GM23338 (cell line): Measurements from ENCODE around the gene PCDHA10. TPM values are rescaled to one million over a fixed set of nuclear protein-coding genes. Genes with fewer than 3 reads are reported as not detected.

Experiments
- ATAC-seq: fragments of 200-7000 bp; cut with Tn5 transposase; 3 replicates; pipeline ENCODE4 v1.9.1; 2020
- DNase-seq: peaks from one replicate; pipeline ENCODE4 v3.0.0-alpha.2; 2015; ENCODE audit warnings: low spot score
- H2AFZ ChIP-seq: fragments of 200-600 bp; sonication (generic); 2 replicates; pipeline ENCODE4 v1.8.0; 2016; ENCODE audit warnings: antibody characterized with exemption, mild to moderate bottlenecking, moderate library complexity
- H3F3A ChIP-seq: fragments of 200-600 bp; sonication (generic); replicated peaks from 2 replicates; pipeline ENCODE4 v1.8.0; 2017; ENCODE audit warnings: antibody characterized with exemption, mixed run types, low read depth
- H3K27ac ChIP-seq: fragments of 200-600 bp; sonication (generic); 2 replicates; pipeline ENCODE4 v1.6.1; 2016; ENCODE audit warnings: low read depth
- H3K27me3 ChIP-seq: fragments of 200-600 bp; sonication (generic); 2 replicates; pipeline ENCODE4 v1.8.0; 2016; ENCODE audit warnings: mild to moderate bottlenecking, mixed run types, moderate library complexity; ENCODE audit not compliant: insufficient read depth
- H3K36me3 ChIP-seq: fragments of 200-600 bp; sonication (generic); 2 replicates; pipeline ENCODE4 v1.8.0; 2016; ENCODE audit warnings: mild to moderate bottlenecking; ENCODE audit not compliant: insufficient read depth
- H3K4me1 ChIP-seq: fragments of 200-600 bp; sonication (generic); 2 replicates; pipeline ENCODE4 v1.8.0; 2016; ENCODE audit warnings: mild to moderate bottlenecking, moderate library complexity; ENCODE audit not compliant: insufficient read depth
- H3K4me2 ChIP-seq: fragments of 200-600 bp; sonication (generic); 2 replicates; pipeline ENCODE4 v1.7.1; 2017; ENCODE audit warnings: mixed run types
- H3K4me3 ChIP-seq: fragments of 200-600 bp; sonication (generic); 2 replicates; pipeline ENCODE4 v1.6.1; 2016; ENCODE audit warnings: mixed run types
- H3K79me2 ChIP-seq: fragments of 200-600 bp; sonication (generic); replicated peaks from 2 replicates; pipeline ENCODE4 v1.8.0; 2017; ENCODE audit warnings: mild to moderate bottlenecking; ENCODE audit not compliant: insufficient read depth
- H3K9me2 ChIP-seq: fragments of 200-600 bp; sonication (generic); 2 replicates; pipeline ENCODE4 v1.8.0; 2017; ENCODE audit not compliant: insufficient read depth
- H4K20me1 ChIP-seq: fragments of 200-600 bp; sonication (generic); replicated peaks from 2 replicates; pipeline ENCODE4 v1.8.0; 2017; ENCODE audit warnings: mild to moderate bottlenecking; ENCODE audit not compliant: insufficient read depth
- H3K27ac Mint-ChIP-seq: 2 replicates; pipeline ENCODE4 v1.8.0; 2020; ENCODE audit warnings: inconsistent platforms, mild to moderate bottlenecking, moderate library complexity, mixed read lengths
- H3K27me3 Mint-ChIP-seq: 3 replicates; pipeline ENCODE4 v1.8.0; 2022; ENCODE audit warnings: low read depth, mild to moderate bottlenecking, moderate library complexity, mixed read lengths, inconsistent platforms; ENCODE audit not compliant: insufficient read depth, poor library complexity
- H3K36me3 Mint-ChIP-seq: 3 replicates; pipeline ENCODE4 v1.8.0; 2021; ENCODE audit warnings: low read depth, mild to moderate bottlenecking, inconsistent platforms, moderate library complexity, mixed read lengths
- H3K4me1 Mint-ChIP-seq: 3 replicates; pipeline ENCODE4 v1.8.0; 2020; ENCODE audit warnings: mild to moderate bottlenecking, inconsistent platforms, mixed read lengths
- H3K4me3 Mint-ChIP-seq: 3 replicates; pipeline ENCODE4 v1.8.0; 2021; ENCODE audit warnings: moderate library complexity, mild to moderate bottlenecking, inconsistent platforms, mixed read lengths
- H3K9me3 Mint-ChIP-seq: 3 replicates; pipeline ENCODE4 v1.8.0; 2020; ENCODE audit warnings: moderate library complexity, mild to moderate bottlenecking, inconsistent platforms, mixed read lengths
- EZH2 ChIP-seq: fragments of 200-600 bp; sonication (generic); IDR thresholded peaks from one replicate; pipeline ENCODE4 v1.8.0; 2017; ENCODE audit warnings: antibody characterized with exemption, mild to moderate bottlenecking, low read depth; ENCODE audit not compliant: unreplicated experiment
- EZH2phosphoT487 ChIP-seq: fragments of 200-600 bp; sonication (generic); IDR thresholded peaks from one replicate; pipeline ENCODE4 v1.8.1; 2018; ENCODE audit warnings: antibody characterized with exemption; ENCODE audit not compliant: unreplicated experiment
- JUNB ChIP-seq: IDR thresholded peaks from one replicate; pipeline ENCODE4 v1.6.1; 2016; ENCODE audit warnings: antibody characterized with exemption; ENCODE audit not compliant: unreplicated experiment
- NANOG ChIP-seq: IDR thresholded peaks from 2 replicates; pipeline ENCODE4 v1.6.1; 2016; ENCODE audit warnings: antibody characterized with exemption, borderline replicate concordance
- STAT1 ChIP-seq: IDR thresholded peaks from one replicate; pipeline ENCODE4 v1.6.1; 2016; ENCODE audit warnings: antibody characterized with exemption; ENCODE audit not compliant: unreplicated experiment
- ZNF114 ChIP-seq: fragments of 250-450 bp; sonication (Bioruptor Pico); IDR thresholded peaks from 2 replicates; pipeline ENCODE4 v1.5.0; 2020; ENCODE audit warnings: mild to moderate bottlenecking, moderate library complexity
- ZNF331 ChIP-seq: fragments of 250-450 bp; sonication (Bioruptor Pico); IDR thresholded peaks from 2 replicates; pipeline ENCODE4 v1.5.0; 2020; ENCODE audit warnings: low read depth, mild to moderate bottlenecking, moderate library complexity
- polyA plus RNA-seq: library from polyadenylated mRNA; unstranded; fragments of >200 nt; fragmentation: Nextera tagmentation; extraction: Ambion mirVana; gene quantifications from 2 replicates; pipeline ENCODE4 v1.2.1, GENCODE V29; 2016
- total RNA-seq: library from RNA; depleted of rRNA; stranded (reverse); fragments of >200 nt; shearing (Covaris generic); gene quantifications from 2 replicates; pipeline ENCODE4 v1.2.3, GENCODE V29; 2014
- TF ChIP-seq, protein P1 (sequence below): IDR thresholded peaks from one replicate; pipeline ENCODE4 v1.6.1; 2018; ENCODE audit warnings: antibody characterized with exemption; ENCODE audit not compliant: unreplicated experiment
- TF ChIP-seq, protein P2 (sequence below): fragments of 250-450 bp; sonication (Bioruptor Pico); IDR thresholded peaks from 2 replicates; pipeline ENCODE4 v1.5.0; 2020; ENCODE audit warnings: mild to moderate bottlenecking, moderate library complexity
- TF ChIP-seq, protein P3 (sequence below): IDR thresholded peaks from 2 replicates; pipeline ENCODE4 v1.6.1; 2016; ENCODE audit warnings: antibody characterized with exemption

The PCDHA10 gene
- total and polyA plus RNA-seq, 2 experiments from 2014 or later, result 3.9 to 11.6 TPM

- Histone ChIP-seq H3F3A (no peaks in the 10 kb centered on the region; the same call in 1 of the 2 replicates), H3K79me2 (peaks cover 6% of the 10 kb centered on the region), H4K20me1 (peaks cover 6% of the 10 kb centered on the region; the same call in 1 of the 2 replicates), H3K27ac (no peak overlapping the region), H3K36me3 (no peaks in the 10 kb centered on the region), H3K4me1 (no peaks in the 10 kb centered on the region), H3K27me3 (no peaks in the 10 kb centered on the region), H3K4me3 (no peak overlapping the region), H3K9me2 (no peaks in the 10 kb centered on the region), H2AFZ (no peak overlapping the region), H3K4me2 (no peak overlapping the region)
- ATAC-seq (peak; percentile 56), DNase-seq (peak; percentile 31)
- no peak overlapping the region for H3K4me3 Mint-ChIP-seq
- TF ChIP-seq ZNF114 (CRISPR knock-in tag), result no peak
- no peaks in the 10 kb centered on the region for H3K9me3 Mint-ChIP-seq
- H3K27ac Mint-ChIP-seq, result no peak overlapping the region
- H3K27me3 Mint-ChIP-seq, result no peaks in the 10 kb centered on the region
- peaks cover 7% of the 10 kb centered on the region; the same call in 2 of the 3 replicates for H3K36me3 Mint-ChIP-seq
- no peaks in the 10 kb centered on the region for H3K4me1 Mint-ChIP-seq
These were observed 28.4 kb downstream of the PCDHA10 start for GRCh38 chr5:140883927-140884697.

GRCh38 chr5:140916325-140916724 is 60.6 kb downstream of the PCDHA10 start:
- no peaks in the 10 kb centered on the region for H3K27me3 ChIP-seq
- DNase-seq (no peak), ATAC-seq (no peak)
- H4K20me1 ChIP-seq, result 0 out of 2 replicates have a peak, but pooled peaks cover 17% of the 10 kb centered on the region
- Mint-ChIP-seq H3K27ac (no peak overlapping the region), H3K4me1 (no peaks in the 10 kb centered on the region), H3K4me3 (no peak overlapping the region), H3K27me3 (no peaks in the 10 kb centered on the region), H3K36me3 (peaks cover 2% of the 10 kb centered on the region; the same call in 1 of the 3 replicates), H3K9me3 (peaks cover 2% of the 10 kb centered on the region; the same call in 2 of the 3 replicates)
- H3K4me1 ChIP-seq, result no peaks in the 10 kb centered on the region
- no peak overlapping the region for H3K4me3 ChIP-seq
- no peaks in the 10 kb centered on the region for H3K9me2 ChIP-seq
- peaks cover 14% of the 10 kb centered on the region; the same call in 1 of the 2 replicates for H3K79me2 ChIP-seq
- H3K4me2 ChIP-seq, result no peak overlapping the region
- H2AFZ ChIP-seq, result no peak overlapping the region
- no peaks in the 10 kb centered on the region for H3F3A ChIP-seq
- H3K27ac ChIP-seq, result no peak overlapping the region
- no peaks in the 10 kb centered on the region for H3K36me3 ChIP-seq
- TF ChIP-seq, protein P1, sequence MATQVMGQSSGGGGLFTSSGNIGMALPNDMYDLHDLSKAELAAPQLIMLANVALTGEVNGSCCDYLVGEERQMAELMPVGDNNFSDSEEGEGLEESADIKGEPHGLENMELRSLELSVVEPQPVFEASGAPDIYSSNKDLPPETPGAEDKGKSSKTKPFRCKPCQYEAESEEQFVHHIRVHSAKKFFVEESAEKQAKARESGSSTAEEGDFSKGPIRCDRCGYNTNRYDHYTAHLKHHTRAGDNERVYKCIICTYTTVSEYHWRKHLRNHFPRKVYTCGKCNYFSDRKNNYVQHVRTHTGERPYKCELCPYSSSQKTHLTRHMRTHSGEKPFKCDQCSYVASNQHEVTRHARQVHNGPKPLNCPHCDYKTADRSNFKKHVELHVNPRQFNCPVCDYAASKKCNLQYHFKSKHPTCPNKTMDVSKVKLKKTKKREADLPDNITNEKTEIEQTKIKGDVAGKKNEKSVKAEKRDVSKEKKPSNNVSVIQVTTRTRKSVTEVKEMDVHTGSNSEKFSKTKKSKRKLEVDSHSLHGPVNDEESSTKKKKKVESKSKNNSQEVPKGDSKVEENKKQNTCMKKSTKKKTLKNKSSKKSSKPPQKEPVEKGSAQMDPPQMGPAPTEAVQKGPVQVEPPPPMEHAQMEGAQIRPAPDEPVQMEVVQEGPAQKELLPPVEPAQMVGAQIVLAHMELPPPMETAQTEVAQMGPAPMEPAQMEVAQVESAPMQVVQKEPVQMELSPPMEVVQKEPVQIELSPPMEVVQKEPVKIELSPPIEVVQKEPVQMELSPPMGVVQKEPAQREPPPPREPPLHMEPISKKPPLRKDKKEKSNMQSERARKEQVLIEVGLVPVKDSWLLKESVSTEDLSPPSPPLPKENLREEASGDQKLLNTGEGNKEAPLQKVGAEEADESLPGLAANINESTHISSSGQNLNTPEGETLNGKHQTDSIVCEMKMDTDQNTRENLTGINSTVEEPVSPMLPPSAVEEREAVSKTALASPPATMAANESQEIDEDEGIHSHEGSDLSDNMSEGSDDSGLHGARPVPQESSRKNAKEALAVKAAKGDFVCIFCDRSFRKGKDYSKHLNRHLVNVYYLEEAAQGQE, result no peak
- TF ChIP-seq ZNF331 (CRISPR knock-in tag) (no peak), EZH2phosphoT487 (no peak), EZH2 (no peak), JUNB (no peak), NANOG (no peak), ZNF114 (CRISPR knock-in tag) (no peak), STAT1 (no peak)
- TF ChIP-seq, protein P2, sequence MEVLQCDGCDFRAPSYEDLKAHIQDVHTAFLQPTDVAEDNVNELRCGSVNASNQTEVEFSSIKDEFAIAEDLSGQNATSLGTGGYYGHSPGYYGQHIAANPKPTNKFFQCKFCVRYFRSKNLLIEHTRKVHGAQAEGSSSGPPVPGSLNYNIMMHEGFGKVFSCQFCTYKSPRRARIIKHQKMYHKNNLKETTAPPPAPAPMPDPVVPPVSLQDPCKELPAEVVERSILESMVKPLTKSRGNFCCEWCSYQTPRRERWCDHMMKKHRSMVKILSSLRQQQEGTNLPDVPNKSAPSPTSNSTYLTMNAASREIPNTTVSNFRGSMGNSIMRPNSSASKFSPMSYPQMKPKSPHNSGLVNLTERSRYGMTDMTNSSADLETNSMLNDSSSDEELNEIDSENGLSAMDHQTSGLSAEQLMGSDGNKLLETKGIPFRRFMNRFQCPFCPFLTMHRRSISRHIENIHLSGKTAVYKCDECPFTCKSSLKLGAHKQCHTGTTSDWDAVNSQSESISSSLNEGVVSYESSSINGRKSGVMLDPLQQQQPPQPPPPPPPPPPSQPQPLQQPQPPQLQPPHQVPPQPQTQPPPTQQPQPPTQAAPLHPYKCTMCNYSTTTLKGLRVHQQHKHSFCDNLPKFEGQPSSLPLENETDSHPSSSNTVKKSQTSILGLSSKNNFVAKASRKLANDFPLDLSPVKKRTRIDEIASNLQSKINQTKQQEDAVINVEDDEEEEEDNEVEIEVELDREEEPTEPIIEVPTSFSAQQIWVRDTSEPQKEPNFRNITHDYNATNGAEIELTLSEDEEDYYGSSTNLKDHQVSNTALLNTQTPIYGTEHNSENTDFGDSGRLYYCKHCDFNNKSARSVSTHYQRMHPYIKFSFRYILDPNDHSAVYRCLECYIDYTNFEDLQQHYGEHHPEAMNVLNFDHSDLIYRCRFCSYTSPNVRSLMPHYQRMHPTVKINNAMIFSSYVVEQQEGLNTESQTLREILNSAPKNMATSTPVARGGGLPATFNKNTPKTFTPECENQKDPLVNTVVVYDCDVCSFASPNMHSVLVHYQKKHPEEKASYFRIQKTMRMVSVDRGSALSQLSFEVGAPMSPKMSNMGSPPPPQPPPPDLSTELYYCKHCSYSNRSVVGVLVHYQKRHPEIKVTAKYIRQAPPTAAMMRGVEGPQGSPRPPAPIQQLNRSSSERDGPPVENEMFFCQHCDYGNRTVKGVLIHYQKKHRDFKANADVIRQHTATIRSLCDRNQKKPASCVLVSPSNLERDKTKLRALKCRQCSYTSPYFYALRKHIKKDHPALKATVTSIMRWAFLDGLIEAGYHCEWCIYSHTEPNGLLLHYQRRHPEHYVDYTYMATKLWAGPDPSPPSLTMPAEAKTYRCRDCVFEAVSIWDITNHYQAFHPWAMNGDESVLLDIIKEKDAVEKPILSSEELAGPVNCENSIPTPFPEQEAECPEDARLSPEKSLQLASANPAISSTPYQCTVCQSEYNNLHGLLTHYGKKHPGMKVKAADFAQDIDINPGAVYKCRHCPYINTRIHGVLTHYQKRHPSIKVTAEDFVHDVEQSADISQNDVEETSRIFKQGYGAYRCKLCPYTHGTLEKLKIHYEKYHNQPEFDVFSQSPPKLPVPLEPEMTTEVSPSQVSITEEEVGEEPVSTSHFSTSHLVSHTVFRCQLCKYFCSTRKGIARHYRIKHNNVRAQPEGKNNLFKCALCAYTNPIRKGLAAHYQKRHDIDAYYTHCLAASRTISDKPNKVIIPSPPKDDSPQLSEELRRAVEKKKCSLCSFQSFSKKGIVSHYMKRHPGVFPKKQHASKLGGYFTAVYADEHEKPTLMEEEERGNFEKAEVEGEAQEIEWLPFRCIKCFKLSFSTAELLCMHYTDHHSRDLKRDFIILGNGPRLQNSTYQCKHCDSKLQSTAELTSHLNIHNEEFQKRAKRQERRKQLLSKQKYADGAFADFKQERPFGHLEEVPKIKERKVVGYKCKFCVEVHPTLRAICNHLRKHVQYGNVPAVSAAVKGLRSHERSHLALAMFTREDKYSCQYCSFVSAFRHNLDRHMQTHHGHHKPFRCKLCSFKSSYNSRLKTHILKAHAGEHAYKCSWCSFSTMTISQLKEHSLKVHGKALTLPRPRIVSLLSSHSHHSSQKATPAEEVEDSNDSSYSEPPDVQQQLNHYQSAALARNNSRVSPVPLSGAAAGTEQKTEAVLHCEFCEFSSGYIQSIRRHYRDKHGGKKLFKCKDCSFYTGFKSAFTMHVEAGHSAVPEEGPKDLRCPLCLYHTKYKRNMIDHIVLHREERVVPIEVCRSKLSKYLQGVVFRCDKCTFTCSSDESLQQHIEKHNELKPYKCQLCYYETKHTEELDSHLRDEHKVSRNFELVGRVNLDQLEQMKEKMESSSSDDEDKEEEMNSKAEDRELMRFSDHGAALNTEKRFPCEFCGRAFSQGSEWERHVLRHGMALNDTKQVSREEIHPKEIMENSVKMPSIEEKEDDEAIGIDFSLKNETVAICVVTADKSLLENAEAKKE (CRISPR knock-in tag), result no peak
- TF ChIP-seq, protein P3, sequence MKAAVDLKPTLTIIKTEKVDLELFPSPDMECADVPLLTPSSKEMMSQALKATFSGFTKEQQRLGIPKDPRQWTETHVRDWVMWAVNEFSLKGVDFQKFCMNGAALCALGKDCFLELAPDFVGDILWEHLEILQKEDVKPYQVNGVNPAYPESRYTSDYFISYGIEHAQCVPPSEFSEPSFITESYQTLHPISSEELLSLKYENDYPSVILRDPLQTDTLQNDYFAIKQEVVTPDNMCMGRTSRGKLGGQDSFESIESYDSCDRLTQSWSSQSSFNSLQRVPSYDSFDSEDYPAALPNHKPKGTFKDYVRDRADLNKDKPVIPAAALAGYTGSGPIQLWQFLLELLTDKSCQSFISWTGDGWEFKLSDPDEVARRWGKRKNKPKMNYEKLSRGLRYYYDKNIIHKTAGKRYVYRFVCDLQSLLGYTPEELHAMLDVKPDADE, result no peak
